ENCODE measurements around the gene TTYH2.
"Not testable (repeated sequence)": the region's sequence is repeated elsewhere in the genome, so short reads cannot be mapped to it uniquely, and the experiment has no call there.

The TTYH2 gene

GRCh38 chr17:74181341-74181740 is 32.0 kb upstream of the TTYH2 start:
- Histone ChIP-seq H3K4me3 (ENCODE audit: insufficient read depth, low read depth, low read length) (no peak overlapping the region), H3K36me3 (ENCODE audit: control insufficient read depth, insufficient read depth, low read length) (no peaks in the 10 kb centered on the region), H3K4me1 (ENCODE audit: control insufficient read depth, insufficient read depth, low read length) (peaks cover 10% of the 10 kb centered on the region), H3K27me3 (ENCODE audit: control insufficient read depth, insufficient read depth, low read length, poor library complexity, severe bottlenecking) (no peaks in the 10 kb centered on the region), H3K27ac (ENCODE audit: insufficient read depth, low read depth, low read length, poor library complexity, severe bottlenecking) (no peak overlapping the region), H3K9me3 (ENCODE audit: control insufficient read depth, low read length) (no peaks in the 10 kb centered on the region)
- 89 to 93% methylated on average over 3 to 4 of the region's 4 CpGs for WGBS, 2 experiments

DNA sequence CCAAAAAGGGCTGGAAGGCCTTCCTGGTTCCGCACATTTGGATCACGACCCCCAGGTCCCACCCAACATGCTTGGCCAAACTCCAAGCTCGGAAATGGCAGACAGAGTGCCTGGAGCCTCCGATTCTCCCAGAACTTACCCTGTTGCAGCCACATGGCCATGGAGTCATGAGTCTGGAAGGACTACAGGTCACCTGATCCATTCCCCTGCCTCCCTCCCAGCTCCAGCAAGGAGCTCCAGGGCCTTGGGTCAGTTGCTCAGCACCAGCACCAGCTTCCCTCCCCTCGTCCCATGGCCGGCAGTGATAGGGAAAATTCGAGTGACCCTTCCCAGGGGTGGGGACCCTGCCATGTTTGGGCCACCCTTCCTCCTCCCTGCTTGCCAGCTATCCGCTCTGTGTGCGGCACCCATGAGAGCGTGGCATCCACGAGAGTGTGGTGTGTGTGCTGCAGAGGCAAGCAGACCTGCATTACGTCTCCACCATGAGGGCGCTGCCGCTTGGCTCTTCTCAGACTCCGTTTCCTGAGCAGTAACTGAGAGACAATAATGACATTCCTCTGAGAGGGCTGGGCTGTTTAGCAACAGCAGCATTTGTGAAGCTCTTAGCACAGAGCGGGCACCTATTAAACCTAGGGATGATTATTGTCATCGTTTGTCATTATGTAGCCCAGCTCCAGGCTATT is 31.2 kb upstream of the TTYH2 start:
- Histone ChIP-seq H3K27ac (ENCODE audit: insufficient read depth, low read depth, low read length, poor library complexity, severe bottlenecking) (no peak overlapping the region), H3K9me3 (ENCODE audit: control insufficient read depth, low read length) (no peaks in the 10 kb centered on the region), H3K4me1 (ENCODE audit: control insufficient read depth, insufficient read depth, low read length) (peaks cover 10% of the 10 kb centered on the region), H3K4me3 (ENCODE audit: insufficient read depth, low read depth, low read length) (no peak overlapping the region), H3K36me3 (ENCODE audit: control insufficient read depth, insufficient read depth, low read length) (no peaks in the 10 kb centered on the region), H3K27me3 (ENCODE audit: control insufficient read depth, insufficient read depth, low read length, poor library complexity, severe bottlenecking) (no peaks in the 10 kb centered on the region)
- 89 to 91% methylated on average over 17 of the region's 17 CpGs for WGBS, 2 experiments

GRCh38 chr17:74183411-74183810 is 30.0 kb upstream of the TTYH2 start:
- Histone ChIP-seq H3K4me1 (ENCODE audit: control insufficient read depth, insufficient read depth, low read length) (peaks cover 20% of the 10 kb centered on the region), H3K36me3 (ENCODE audit: control insufficient read depth, insufficient read depth, low read length) (no peaks in the 10 kb centered on the region), H3K27ac (ENCODE audit: insufficient read depth, low read depth, low read length, poor library complexity, severe bottlenecking) (no peak overlapping the region), H3K27me3 (ENCODE audit: control insufficient read depth, insufficient read depth, low read length, poor library complexity, severe bottlenecking) (no peaks in the 10 kb centered on the region), H3K9me3 (ENCODE audit: control insufficient read depth, low read length) (no peaks in the 10 kb centered on the region), H3K4me3 (ENCODE audit: insufficient read depth, low read depth, low read length) (no peak overlapping the region)
- 91 to 92% methylated on average over 9 of the region's 9 CpGs for WGBS, 2 experiments

DNA sequence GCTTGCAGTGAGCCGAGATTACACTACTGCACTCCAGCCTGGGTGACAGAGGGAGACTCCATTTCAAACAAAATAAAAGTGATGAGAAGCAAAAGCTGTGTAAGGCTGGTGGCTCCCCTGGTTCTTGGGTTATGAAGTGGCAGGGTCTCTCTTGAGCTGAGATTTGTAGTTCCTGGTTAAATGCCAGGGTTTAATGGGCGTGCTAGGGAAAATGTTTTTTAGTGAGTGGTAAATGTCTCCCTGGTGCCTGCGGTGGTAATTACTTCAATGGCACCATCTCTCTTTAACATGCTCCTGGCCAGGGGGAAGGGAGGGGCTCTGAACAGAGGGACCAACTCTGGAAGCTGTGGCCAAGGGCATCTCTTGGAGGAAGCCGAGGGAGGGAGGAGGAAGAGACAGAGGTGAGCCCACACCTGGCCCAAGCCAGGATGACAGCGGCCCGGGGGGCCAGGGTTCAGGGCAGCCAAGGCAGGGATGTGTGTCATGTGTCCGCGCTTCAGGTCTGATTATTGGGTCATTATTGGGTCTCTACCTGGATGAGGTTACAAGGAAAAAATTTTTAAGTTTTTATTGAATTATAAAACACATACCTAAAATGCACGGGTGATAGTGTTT is 27.7 kb upstream of the TTYH2 start:
- Histone ChIP-seq H3K27me3 (ENCODE audit: control insufficient read depth, insufficient read depth, low read length, poor library complexity, severe bottlenecking) (no peaks in the 10 kb centered on the region), H3K27ac (ENCODE audit: insufficient read depth, low read depth, low read length, poor library complexity, severe bottlenecking) (no peak overlapping the region), H3K4me1 (ENCODE audit: control insufficient read depth, insufficient read depth, low read length) (peaks cover 11% of the 10 kb centered on the region), H3K9me3 (ENCODE audit: control insufficient read depth, low read length) (no peaks in the 10 kb centered on the region), H3K4me3 (ENCODE audit: insufficient read depth, low read depth, low read length) (no peak overlapping the region), H3K36me3 (ENCODE audit: control insufficient read depth, insufficient read depth, low read length) (no peaks in the 10 kb centered on the region)
- WGBS, 2 experiments, result 89 to 91% methylated on average over 7 to 9 of the region's 9 CpGs

GRCh38 chr17:74186498-74186897 is 26.9 kb upstream of the TTYH2 start:
- Histone ChIP-seq H3K36me3 (ENCODE audit: control insufficient read depth, insufficient read depth, low read length) (no peaks in the 10 kb centered on the region), H3K27me3 (ENCODE audit: control insufficient read depth, insufficient read depth, low read length, poor library complexity, severe bottlenecking) (no peaks in the 10 kb centered on the region), H3K9me3 (ENCODE audit: control insufficient read depth, low read length) (no peaks in the 10 kb centered on the region), H3K4me3 (ENCODE audit: insufficient read depth, low read depth, low read length) (no peak overlapping the region), H3K4me1 (ENCODE audit: control insufficient read depth, insufficient read depth, low read length) (peaks cover 11% of the 10 kb centered on the region), H3K27ac (ENCODE audit: insufficient read depth, low read depth, low read length, poor library complexity, severe bottlenecking) (no peak overlapping the region)
- WGBS, 2 experiments, result 90 to 94% methylated on average over 20 of the region's 20 CpGs

- Histone ChIP-seq H3K4me3 (ENCODE audit: insufficient read depth, low read depth, low read length) (no peak overlapping the region), H3K9me3 (ENCODE audit: control insufficient read depth, low read length) (no peaks in the 10 kb centered on the region), H3K27ac (ENCODE audit: insufficient read depth, low read depth, low read length, poor library complexity, severe bottlenecking) (peak overlapping the region; percentile 16), H3K4me1 (ENCODE audit: control insufficient read depth, insufficient read depth, low read length) (peaks cover 11% of the 10 kb centered on the region), H3K36me3 (ENCODE audit: control insufficient read depth, insufficient read depth, low read length) (no peaks in the 10 kb centered on the region), H3K27me3 (ENCODE audit: control insufficient read depth, insufficient read depth, low read length, poor library complexity, severe bottlenecking) (peaks cover under 1% of the 10 kb centered on the region)
- WGBS, 2 experiments, result 82% methylated on average over 11 of the region's 11 CpGs
Observed at GRCh38 chr17:74187761-74188160, 25.6 kb upstream of the TTYH2 start.

GRCh38 chr17:74188687-74189086 is 24.7 kb upstream of the TTYH2 start:
- H3K4me3 ChIP-seq (ENCODE audit: insufficient read depth, low read depth, low read length); H3K27ac ChIP-seq (ENCODE audit: insufficient read depth, low read depth, low read length, poor library complexity, severe bottlenecking); H3K27me3 ChIP-seq (ENCODE audit: control insufficient read depth, insufficient read depth, low read length, poor library complexity, severe bottlenecking); H3K36me3 ChIP-seq (ENCODE audit: control insufficient read depth, insufficient read depth, low read length); H3K9me3 ChIP-seq (ENCODE audit: control insufficient read depth, low read length): not testable (repeated sequence)
- 93% methylated on average over 3 of the region's 4 CpGs for WGBS, 2 experiments
- peaks cover 11% of the 10 kb centered on the region for H3K4me1 ChIP-seq (ENCODE audit: control insufficient read depth, insufficient read depth, low read length)

GRCh38 chr17:74190154-74190553 is 23.2 kb upstream of the TTYH2 start:
- 60 to 70% methylated on average over 2 of the region's 2 CpGs for WGBS, 2 experiments

DNA sequence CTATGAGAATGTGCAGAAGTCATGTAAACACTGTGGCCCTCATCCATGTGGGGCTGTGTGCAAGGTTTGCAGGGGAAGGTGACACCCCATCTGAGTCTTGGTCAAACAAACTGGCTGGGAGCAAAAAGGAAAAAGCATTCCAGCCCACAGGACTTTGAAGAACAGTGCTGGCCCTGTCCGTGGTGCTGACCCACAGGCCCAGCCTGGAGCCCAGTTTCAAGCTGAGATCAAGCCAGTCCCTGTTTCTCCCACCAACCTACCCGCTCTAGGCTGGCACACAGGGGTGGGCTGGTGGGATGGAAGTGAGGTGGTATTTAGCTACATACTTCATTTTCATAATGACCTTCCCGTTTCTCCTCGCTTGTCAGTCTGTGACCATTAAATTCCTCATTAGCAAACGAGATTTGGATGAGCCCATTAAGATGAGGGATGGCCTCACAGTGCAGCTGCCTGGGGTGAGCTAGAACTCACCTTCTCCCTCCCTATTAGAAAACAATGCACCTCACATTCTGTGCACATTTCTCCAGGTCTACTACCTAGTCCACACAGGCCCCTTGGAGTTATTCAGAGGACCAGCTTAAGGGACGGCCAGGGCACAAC is 22.5 kb upstream of the TTYH2 start:
- H3K36me3 ChIP-seq (ENCODE audit: control insufficient read depth, insufficient read depth, low read length), result no peaks in the 10 kb centered on the region
- H3K4me3 ChIP-seq (ENCODE audit: insufficient read depth, low read depth, low read length), result no peak overlapping the region
- 59 to 62% methylated on average over 5 to 6 of the region's 6 CpGs for WGBS, 2 experiments
- peaks cover 11% of the 10 kb centered on the region for H3K4me1 ChIP-seq (ENCODE audit: control insufficient read depth, insufficient read depth, low read length)
- no peak overlapping the region for H3K27ac ChIP-seq (ENCODE audit: insufficient read depth, low read depth, low read length, poor library complexity, severe bottlenecking)
- peaks cover 7% of the 10 kb centered on the region for H3K27me3 ChIP-seq (ENCODE audit: control insufficient read depth, insufficient read depth, low read length, poor library complexity, severe bottlenecking)
- H3K9me3 ChIP-seq (ENCODE audit: control insufficient read depth, low read length), result no peaks in the 10 kb centered on the region

More at GRCh38 chr17:74190154-74190553, 23.2 kb upstream of the TTYH2 start:
- no peak overlapping the region for H3K27ac ChIP-seq (ENCODE audit: insufficient read depth, low read depth, low read length, poor library complexity, severe bottlenecking)
- no peaks in the 10 kb centered on the region for H3K36me3 ChIP-seq (ENCODE audit: control insufficient read depth, insufficient read depth, low read length)
- H3K27me3 ChIP-seq (ENCODE audit: control insufficient read depth, insufficient read depth, low read length, poor library complexity, severe bottlenecking), result peaks cover 4% of the 10 kb centered on the region
- H3K4me1 ChIP-seq (ENCODE audit: control insufficient read depth, insufficient read depth, low read length), result peaks cover 11% of the 10 kb centered on the region
- no peaks in the 10 kb centered on the region for H3K9me3 ChIP-seq (ENCODE audit: control insufficient read depth, low read length)
- no peak overlapping the region for H3K4me3 ChIP-seq (ENCODE audit: insufficient read depth, low read depth, low read length)

- peaks cover 15% of the 10 kb centered on the region for H3K4me1 ChIP-seq (ENCODE audit: control insufficient read depth, insufficient read depth, low read length)
- 76 to 79% methylated on average over 12 of the region's 12 CpGs for WGBS, 2 experiments
- peaks cover 7% of the 10 kb centered on the region for H3K27me3 ChIP-seq (ENCODE audit: control insufficient read depth, insufficient read depth, low read length, poor library complexity, severe bottlenecking)
- H3K36me3 ChIP-seq (ENCODE audit: control insufficient read depth, insufficient read depth, low read length), result no peaks in the 10 kb centered on the region
- H3K27ac ChIP-seq (ENCODE audit: insufficient read depth, low read depth, low read length, poor library complexity, severe bottlenecking), result no peak overlapping the region
- H3K4me3 ChIP-seq (ENCODE audit: insufficient read depth, low read depth, low read length), result no peak overlapping the region
- H3K9me3 ChIP-seq (ENCODE audit: control insufficient read depth, low read length), result no peaks in the 10 kb centered on the region
Observed at GRCh38 chr17:74192950-74193781, 20.2 kb upstream of the TTYH2 start.
